Activated CD8-positive, alpha-beta T cell treated with anti-CD3 and anti-CD28 coated beads for 36 hours (primary cell): ENCODE measurements around the gene AHI1. TPM values are rescaled to one million over a fixed set of nuclear protein-coding genes. Genes with fewer than 3 reads are reported as not detected.

Experiments used
- ATAC-seq: fragments of 200-7000 bp; cut with Tn5 transposase; one replicate; pipeline ENCODE4 v1.10.0; 2021; ENCODE audit warnings: mild to moderate bottlenecking, moderate library complexity
- CTCF ChIA-PET: fragments of 350-600 bp; sonication (Branson Sonifier 250); formaldehyde crosslinking; loops from one replicate; lab custom pipeline; 2021; ENCODE audit warnings: antibody characterized with exemption; lab: Charles Lee
- POLR2A ChIA-PET: fragments of 350-600 bp; sonication (Branson Sonifier 250); formaldehyde crosslinking; loops from one replicate; lab custom pipeline; 2021; ENCODE audit warnings: antibody characterized with exemption; lab: Charles Lee
- DNase-seq: peaks from one replicate; pipeline ENCODE4 v3.0.0-alpha.2; 2020
- H3K27ac Mint-ChIP-seq: one replicate; pipeline ENCODE4 v1.8.0; 2021; ENCODE audit warnings: mild to moderate bottlenecking, mixed read lengths
- H3K27me3 Mint-ChIP-seq: one replicate; pipeline ENCODE4 v1.8.0; 2021; ENCODE audit warnings: mixed read lengths
- H3K36me3 Mint-ChIP-seq: one replicate; pipeline ENCODE4 v1.8.0; 2021; ENCODE audit warnings: low read depth, mixed read lengths
- H3K4me1 Mint-ChIP-seq: one replicate; pipeline ENCODE4 v1.8.0; 2021; ENCODE audit warnings: low read depth, mixed read lengths
- H3K4me3 Mint-ChIP-seq: one replicate; pipeline ENCODE4 v1.8.0; 2021; ENCODE audit warnings: mild to moderate bottlenecking, moderate library complexity, mixed read lengths
- H3K9me3 Mint-ChIP-seq: one replicate; pipeline ENCODE4 v1.8.0; 2021; ENCODE audit warnings: mixed read lengths
- intact Hi-C: fragments of 100-400 bp; cut with micrococcal nuclease; formaldehyde crosslinking; loops from one replicate; pipeline ENCODE4 v1.10.0; 2022
- total RNA-seq, 2 experiments: library from RNA; stranded (reverse); gene quantifications; one replicate each; pipeline ENCODE4 v1.2.3, GENCODE V29; 2021
- TF ChIP-seq, protein P1 (sequence below): fragments of 200-600 bp; IDR thresholded peaks from one replicate; pipeline ENCODE4 v1.8.0; 2022; ENCODE audit warnings: antibody characterized with exemption, mild to moderate bottlenecking

The AHI1 gene
- total RNA-seq, 2 experiments from 2014 or later, result 32.1 to 33.3 TPM

DNA sequence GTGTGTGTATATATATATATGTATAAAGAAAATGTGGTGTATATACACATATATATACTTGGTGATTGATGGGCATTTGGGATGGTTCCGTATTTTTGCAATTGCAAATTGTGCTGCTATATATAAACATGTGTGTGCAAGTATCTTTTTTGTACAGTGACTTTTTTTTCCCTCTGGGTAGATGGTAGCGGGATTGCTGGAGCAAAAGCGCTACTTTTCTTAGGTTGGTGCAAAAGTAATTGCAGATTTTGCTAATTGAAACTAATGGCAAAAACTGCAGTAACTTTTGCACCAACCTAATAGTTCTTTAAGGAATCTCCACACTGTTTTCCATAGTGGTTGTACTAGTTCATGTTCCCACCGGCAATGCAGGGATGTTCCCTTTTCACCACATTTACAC, 135.4 kb downstream of the AHI1 start:
- TF ChIP-seq, protein P1, sequence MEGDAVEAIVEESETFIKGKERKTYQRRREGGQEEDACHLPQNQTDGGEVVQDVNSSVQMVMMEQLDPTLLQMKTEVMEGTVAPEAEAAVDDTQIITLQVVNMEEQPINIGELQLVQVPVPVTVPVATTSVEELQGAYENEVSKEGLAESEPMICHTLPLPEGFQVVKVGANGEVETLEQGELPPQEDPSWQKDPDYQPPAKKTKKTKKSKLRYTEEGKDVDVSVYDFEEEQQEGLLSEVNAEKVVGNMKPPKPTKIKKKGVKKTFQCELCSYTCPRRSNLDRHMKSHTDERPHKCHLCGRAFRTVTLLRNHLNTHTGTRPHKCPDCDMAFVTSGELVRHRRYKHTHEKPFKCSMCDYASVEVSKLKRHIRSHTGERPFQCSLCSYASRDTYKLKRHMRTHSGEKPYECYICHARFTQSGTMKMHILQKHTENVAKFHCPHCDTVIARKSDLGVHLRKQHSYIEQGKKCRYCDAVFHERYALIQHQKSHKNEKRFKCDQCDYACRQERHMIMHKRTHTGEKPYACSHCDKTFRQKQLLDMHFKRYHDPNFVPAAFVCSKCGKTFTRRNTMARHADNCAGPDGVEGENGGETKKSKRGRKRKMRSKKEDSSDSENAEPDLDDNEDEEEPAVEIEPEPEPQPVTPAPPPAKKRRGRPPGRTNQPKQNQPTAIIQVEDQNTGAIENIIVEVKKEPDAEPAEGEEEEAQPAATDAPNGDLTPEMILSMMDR, result no peak
- DNase-seq (no peak), ATAC-seq (no peak)
- H3K4me1 Mint-ChIP-seq, result peaks cover 8% of the 10 kb centered on the region
- intact Hi-C loops, result no loop called here
- peaks cover 19% of the 10 kb centered on the region for H3K9me3 Mint-ChIP-seq
- ChIA-PET CTCF (no interaction called here), POLR2A (no interaction called here)
- peaks cover 8% of the 10 kb centered on the region for H3K36me3 Mint-ChIP-seq
- H3K27me3 Mint-ChIP-seq, result no peaks in the 10 kb centered on the region
- no peak overlapping the region for H3K4me3 Mint-ChIP-seq
- no peak overlapping the region for H3K27ac Mint-ChIP-seq

DNA sequence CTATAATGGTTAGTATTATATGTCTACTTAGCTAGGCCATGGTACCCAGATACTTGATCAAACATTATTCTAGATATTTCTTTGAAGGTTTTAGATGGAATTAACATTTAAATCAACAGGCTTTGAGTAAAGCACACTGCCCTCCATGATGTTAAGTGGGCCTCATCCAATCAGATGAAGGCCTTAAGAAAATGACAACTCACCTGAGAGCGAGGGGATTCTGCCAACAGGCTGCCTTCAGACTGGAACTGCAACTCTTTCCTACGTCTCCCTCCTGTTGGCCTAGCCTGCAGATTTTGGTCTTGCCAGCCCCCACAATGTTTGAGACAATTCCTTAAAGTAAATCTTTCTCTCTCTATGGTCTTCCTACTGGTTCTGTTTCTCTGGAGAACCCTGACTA, 137.3 kb downstream of the AHI1 start:
- intact Hi-C loops, result no loop called here

DNA sequence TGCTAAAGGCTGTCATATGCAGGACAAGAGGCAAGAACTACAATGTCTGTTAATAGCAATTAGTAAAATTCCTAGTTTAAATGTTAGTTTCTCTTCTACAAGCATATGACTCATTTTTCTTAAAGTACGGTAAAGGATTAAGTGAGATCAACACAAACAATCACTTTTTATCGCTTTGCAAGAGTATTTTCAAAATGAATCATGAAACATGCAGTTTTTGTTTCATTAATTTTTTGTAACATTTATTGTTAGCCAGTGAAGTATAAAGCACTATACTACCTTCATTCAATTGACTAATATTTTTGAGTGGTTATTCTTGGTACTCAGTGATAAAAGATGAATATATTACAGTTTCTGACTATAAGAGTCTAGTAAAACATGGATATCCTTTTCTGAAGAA, 138.6 kb downstream of the AHI1 start:
- peak; percentile 45 for ATAC-seq
- POLR2A ChIA-PET, result no interaction called here

More for the DNA sequence above, 137.3 kb downstream of the AHI1 start:
- ATAC-seq (no peak), DNase-seq (no peak)
- Mint-ChIP-seq H3K27ac (no peak overlapping the region), H3K4me1 (peaks cover 8% of the 10 kb centered on the region), H3K9me3 (peaks cover 6% of the 10 kb centered on the region), H3K4me3 (no peak overlapping the region), H3K27me3 (no peaks in the 10 kb centered on the region), H3K36me3 (peaks cover 10% of the 10 kb centered on the region)
- CTCF ChIA-PET, result no interaction called here
- POLR2A ChIA-PET, result no interaction called here
- TF ChIP-seq, protein P1, result no peak

DNA sequence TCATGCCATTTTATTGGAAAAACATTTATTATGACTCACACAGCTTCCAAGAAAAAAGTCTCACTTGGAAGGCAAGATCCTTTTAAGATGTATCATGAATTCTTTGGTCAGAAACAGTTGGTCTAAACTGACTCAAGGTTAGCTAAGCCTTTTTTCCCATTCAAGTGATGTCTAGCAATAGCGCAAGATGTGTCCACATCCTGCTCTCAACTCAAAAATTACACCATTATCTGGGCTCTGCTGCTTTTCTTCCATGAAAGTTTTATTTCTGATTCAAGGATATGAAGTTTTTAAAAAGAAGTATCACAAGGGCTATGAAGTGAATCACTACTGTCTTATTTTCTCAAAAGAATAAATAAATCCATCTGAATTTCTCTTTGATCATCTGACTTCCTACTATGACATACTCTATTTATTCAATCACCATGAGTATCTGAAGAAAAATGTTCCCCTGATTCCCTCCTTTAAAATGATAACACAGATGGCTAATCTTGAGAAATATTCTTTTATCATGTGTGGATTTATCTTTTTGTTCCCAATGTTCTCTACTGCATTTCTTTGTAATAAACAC, 139.2 kb downstream of the AHI1 start:
- Mint-ChIP-seq H3K9me3 (no peaks in the 10 kb centered on the region), H3K36me3 (peaks cover 6% of the 10 kb centered on the region), H3K27ac (peak overlapping the region; percentile 25), H3K4me1 (peaks cover 8% of the 10 kb centered on the region), H3K4me3 (no peak overlapping the region), H3K27me3 (no peaks in the 10 kb centered on the region)
- ATAC-seq (no peak), DNase-seq (no peak)
- POLR2A ChIA-PET, result no interaction called here
- intact Hi-C loops, result no loop called here
- CTCF ChIA-PET, result no interaction called here
- TF ChIP-seq, protein P1, result no peak

More for the DNA sequence above, 138.6 kb downstream of the AHI1 start:
- no peaks in the 10 kb centered on the region for H3K27me3 Mint-ChIP-seq
- TF ChIP-seq, protein P1, result no peak
- no peak for DNase-seq
- H3K27ac Mint-ChIP-seq, result peak overlapping the region; percentile 25
- peaks cover 8% of the 10 kb centered on the region for H3K4me1 Mint-ChIP-seq
- peaks cover 6% of the 10 kb centered on the region for H3K36me3 Mint-ChIP-seq
- CTCF ChIA-PET, result no interaction called here
- no peaks in the 10 kb centered on the region for H3K9me3 Mint-ChIP-seq
- intact Hi-C loops, result no loop called here
- H3K4me3 Mint-ChIP-seq, result no peak overlapping the region

DNA sequence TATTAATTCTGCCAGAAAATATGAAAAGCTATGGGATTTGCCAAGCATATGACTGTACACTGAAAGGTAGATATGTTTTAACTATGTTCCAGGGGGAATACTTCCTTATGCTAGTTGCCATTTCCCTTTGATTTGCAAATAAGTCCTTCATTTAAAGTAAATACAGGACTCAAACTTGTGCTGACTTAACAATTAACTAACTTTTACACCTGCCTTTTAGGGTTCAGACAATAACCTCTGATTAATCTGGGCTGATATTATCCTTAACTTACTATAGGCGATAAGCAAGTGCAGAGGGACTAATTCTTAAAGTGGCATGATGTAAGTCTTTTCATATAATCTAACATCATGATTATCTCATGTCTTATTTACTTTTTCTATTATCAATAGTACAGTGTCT, 143.1 kb downstream of the AHI1 start:
- Mint-ChIP-seq H3K9me3 (no peaks in the 10 kb centered on the region), H3K36me3 (peaks cover 6% of the 10 kb centered on the region), H3K4me1 (peaks cover 8% of the 10 kb centered on the region), H3K27me3 (no peaks in the 10 kb centered on the region), H3K4me3 (no peak overlapping the region), H3K27ac (no peak overlapping the region)
- TF ChIP-seq, protein P1, result no peak
- intact Hi-C loops, result no loop called here
- DNase-seq, result no peak
- no peak for ATAC-seq
- ChIA-PET CTCF (interaction anchor here (1.0 to 1.4 kb wide), 2 partner anchors 69 to 87 kb away, joined by 3 to 4 read pairs; no protein-coding TSS in a partner anchor), POLR2A (no interaction called here)
